ENCODE data around the gene LRRC10B.

DNA sequence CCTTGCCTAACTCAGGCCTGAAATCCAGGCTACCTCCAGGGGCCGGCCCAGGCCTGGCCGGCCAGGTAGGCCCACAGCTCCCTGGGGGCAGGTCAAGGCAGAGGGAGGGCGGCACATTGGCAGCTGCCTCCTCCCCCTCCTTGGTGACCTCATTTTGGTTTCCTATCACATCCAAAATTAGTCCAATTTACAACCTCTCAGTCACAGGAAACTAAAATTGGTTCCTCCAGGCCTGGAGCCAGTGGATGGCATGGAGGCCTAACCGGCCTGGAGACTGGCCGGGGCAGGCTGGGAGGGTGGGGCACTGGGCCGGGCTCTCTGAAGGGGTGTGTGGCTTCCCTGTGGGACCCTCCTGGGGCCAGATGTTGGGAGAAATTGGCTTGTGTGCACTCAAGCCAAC is 35.9 kb downstream of the LRRC10B start:
- TF ChIP-seq, protein P1, sequence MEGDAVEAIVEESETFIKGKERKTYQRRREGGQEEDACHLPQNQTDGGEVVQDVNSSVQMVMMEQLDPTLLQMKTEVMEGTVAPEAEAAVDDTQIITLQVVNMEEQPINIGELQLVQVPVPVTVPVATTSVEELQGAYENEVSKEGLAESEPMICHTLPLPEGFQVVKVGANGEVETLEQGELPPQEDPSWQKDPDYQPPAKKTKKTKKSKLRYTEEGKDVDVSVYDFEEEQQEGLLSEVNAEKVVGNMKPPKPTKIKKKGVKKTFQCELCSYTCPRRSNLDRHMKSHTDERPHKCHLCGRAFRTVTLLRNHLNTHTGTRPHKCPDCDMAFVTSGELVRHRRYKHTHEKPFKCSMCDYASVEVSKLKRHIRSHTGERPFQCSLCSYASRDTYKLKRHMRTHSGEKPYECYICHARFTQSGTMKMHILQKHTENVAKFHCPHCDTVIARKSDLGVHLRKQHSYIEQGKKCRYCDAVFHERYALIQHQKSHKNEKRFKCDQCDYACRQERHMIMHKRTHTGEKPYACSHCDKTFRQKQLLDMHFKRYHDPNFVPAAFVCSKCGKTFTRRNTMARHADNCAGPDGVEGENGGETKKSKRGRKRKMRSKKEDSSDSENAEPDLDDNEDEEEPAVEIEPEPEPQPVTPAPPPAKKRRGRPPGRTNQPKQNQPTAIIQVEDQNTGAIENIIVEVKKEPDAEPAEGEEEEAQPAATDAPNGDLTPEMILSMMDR (IDR thresholded peaks at IDR 0.05; ENCODE audit: poor library complexity) = no peak
- TF ChIP-seq EZH2 (IDR thresholded peaks at IDR 0.05; ENCODE audit: borderline replicate concordance) = no peak
